H1 (cell line): Measurements from ENCODE around the gene OR5L1. TPM values are rescaled to one million over a fixed set of nuclear protein-coding genes. Genes with fewer than 3 reads are reported as not detected.

Experiments used
- CHD7 ChIP-seq: fragments of 300-600 bp; sonication (generic); IDR thresholded peaks from 2 replicates; pipeline ENCODE4 v1.7.1; 2012; ENCODE audit warnings: low read length, moderate library complexity, mild to moderate bottlenecking, inconsistent platforms; ENCODE audit not compliant: insufficient replicate concordance
- polyA plus RNA-seq, 7 experiments: library from polyadenylated mRNA; depleted of rRNA in 3 of 7; stranded (reverse) in 5 of 7; unstranded in 2 of 7; fragments of >200 nt in 5 of 7; fragments of 200-250 nt in 2 of 7; gene quantifications; 1 replicate in 5 of 7; 2 replicates in 1 of 7; 4 replicates in 1 of 7; pipeline versions ENCODE4 v1.2.1 to v1.2.3, GENCODE V29; 2011 to 2013; ENCODE audit warnings: missing spikeins in 2 of 7, mixed read lengths in 2 of 7
- total RNA-seq: library from RNA; stranded (reverse); fragmentation: NEBNext Ultra II Directional; extraction: Animal tissue kit (Norgen Biotek cat#: 25700); gene quantifications from 2 replicates; pipeline ENCODE4 v1.2.1, GENCODE V29; 2021

OR5L1 gene
- total and polyA plus RNA-seq, 2 of the 8 experiments (the other 6 are each of a cell fraction or from before 2014, with no cell fraction given) = not detected

GRCh38 chr11:55795256-55795655 lies 15.9 kb upstream of the OR5L1 start, which contains the start of gene OR5D14 (continued):
- no peak for TF ChIP-seq CHD7
- TF ChIP-seq, all 59 proteins: peak for 0
